NB4 (cell line): ENCODE data around the gene SELP.

Experiments
- CTCF ChIP-seq: IDR thresholded peaks from one replicate; pipeline ENCODE4 v1.5.1; 2012; ENCODE audit warnings: low read depth, low read length
- POLR2A ChIP-seq: IDR thresholded peaks from 2 replicates; pipeline ENCODE4 v1.6.1; 2011; ENCODE audit warnings: mild to moderate bottlenecking; ENCODE audit not compliant: insufficient read length; ENCODE audit errors: extremely low read depth

- TF ChIP-seq POLR2A (no peak), CTCF (no peak)
Measured at GRCh38 chr1:169563650-169564049, 66.3 kb downstream of the SELP start.
